B cell (primary cell): ENCODE data around the gene CACHD1. TPM values are rescaled to one million over a fixed set of nuclear protein-coding genes. Genes with fewer than 3 reads are reported as not detected.

Source experiments
- ATAC-seq: fragments of 200-7000 bp; cut with Tn5 transposase; one replicate; pipeline ENCODE4 v1.10.0; 2021; ENCODE audit warnings: low read depth, mild to moderate bottlenecking, moderate number of reproducible peaks, moderate library complexity
- CTCF ChIA-PET: fragments of 350-600 bp; sonication (Branson Sonifier 250); formaldehyde crosslinking; loops from one replicate; lab custom pipeline; 2021; ENCODE audit warnings: antibody characterized with exemption, inconsistent platforms; lab: Charles Lee
- POLR2A ChIA-PET: fragments of 350-600 bp; sonication (Branson Sonifier 250); formaldehyde crosslinking; loops from one replicate; lab custom pipeline; 2021; ENCODE audit warnings: antibody characterized with exemption; lab: Charles Lee
- DNase-seq: peaks from one replicate; pipeline ENCODE4 v3.0.0; 2013
- H2AFZ ChIP-seq: 2 replicates; pipeline ENCODE4 v1.6.1; 2012; ENCODE audit warnings: mild to moderate bottlenecking, low read depth, low read length; ENCODE audit not compliant: insufficient read depth, poor library complexity, severe bottlenecking
- H3K27ac ChIP-seq, 2 donors: 1 replicate in 1 of 2; 2 replicates in 1 of 2; pipeline ENCODE4 v1.5.1; 2012 to 2013; ENCODE audit warnings: low read length in 2 of 2, mild to moderate bottlenecking in 2 of 2, moderate library complexity in 1 of 2
- H3K27me3 ChIP-seq, 4 experiments: fragments of 200-600 bp in 1 of 4; sonication (generic) in 1 of 4; replicated peaks in 1 of 4; 1 replicate in 2 of 4; 2 replicates in 2 of 4; pipeline versions ENCODE4 v1.6.1 to v1.7.0; 2013 to 2016; ENCODE audit warnings: low read length in 3 of 4, mild to moderate bottlenecking in 2 of 4, mixed read lengths in 1 of 4, moderate library complexity in 1 of 4; ENCODE audit not compliant: insufficient read depth in 4 of 4, control insufficient read depth in 3 of 4; ENCODE audit errors: control extremely low read depth in 1 of 4
- H3K36me3 ChIP-seq, 2 experiments: replicated peaks in 1 of 2; 1 replicate in 1 of 2; 2 replicates in 1 of 2; pipeline versions ENCODE4 v1.6.1 to v1.7.1; 2013; ENCODE audit warnings: low read length in 1 of 2; ENCODE audit not compliant: insufficient read depth in 2 of 2, control insufficient read depth in 1 of 2; ENCODE audit errors: control extremely low read depth in 1 of 2, extremely low read depth in 1 of 2
- H3K4me1 ChIP-seq, 2 donors: fragments of 200-600 bp in 1 of 2; sonication (generic) in 1 of 2; 1 replicate in 1 of 2; 2 replicates in 1 of 2; pipeline versions ENCODE4 v1.5.1 to v1.6.1; 2013 to 2017; ENCODE audit warnings: low read length in 2 of 2; ENCODE audit not compliant: control insufficient read depth in 2 of 2, insufficient read depth in 2 of 2
- H3K4me2 ChIP-seq: replicated peaks from 2 replicates; pipeline ENCODE3; 2012; ENCODE audit warnings: mild to moderate bottlenecking, low read depth, low read length; ENCODE audit not compliant: poor library complexity, severe bottlenecking
- H3K4me3 ChIP-seq, 5 experiments: fragments of 200-600 bp in 1 of 5; sonication (generic) in 1 of 5; 1 replicate in 3 of 5; 2 replicates in 2 of 5; pipeline versions ENCODE4 v1.5.1 to v1.7.0; 2011 to 2016; ENCODE audit warnings: low read length in 4 of 5, mild to moderate bottlenecking in 4 of 5, low read depth in 2 of 5, control low read depth in 1 of 5, moderate library complexity in 1 of 5; ENCODE audit not compliant: insufficient read depth in 1 of 5; ENCODE audit errors: control extremely low read depth in 1 of 5, extremely low read depth in 1 of 5
- H3K79me2 ChIP-seq: fragments of 200-600 bp; sonication (generic); one replicate; pipeline ENCODE4 v1.6.0; 2016; ENCODE audit warnings: low read length; ENCODE audit not compliant: control insufficient read depth, insufficient read depth
- H3K9ac ChIP-seq: fragments of 200-600 bp; sonication (generic); 2 replicates; pipeline ENCODE4 v1.6.1; 2017; ENCODE audit warnings: mild to moderate bottlenecking, low read length, moderate library complexity
- H3K9me3 ChIP-seq, 3 donors: one replicate each; pipeline versions ENCODE4 v1.6.1 to v1.7.1; 2013; ENCODE audit warnings: low read length in 2 of 3; ENCODE audit not compliant: control insufficient read depth in 2 of 3, insufficient read depth in 1 of 3; ENCODE audit errors: control extremely low read depth in 1 of 3
- H4K20me1 ChIP-seq: 2 replicates; pipeline ENCODE4 v1.6.0; 2012; ENCODE audit warnings: mild to moderate bottlenecking, low read length; ENCODE audit not compliant: insufficient read depth, control insufficient read depth, poor library complexity, severe bottlenecking
- H3K27ac Mint-ChIP-seq: one replicate; pipeline ENCODE4 v1.8.0; 2021; ENCODE audit warnings: mixed read lengths
- H3K27me3 Mint-ChIP-seq: one replicate; pipeline ENCODE4 v1.8.0; 2021; ENCODE audit warnings: mixed read lengths
- H3K4me1 Mint-ChIP-seq: one replicate; pipeline ENCODE4 v1.8.0; 2021; ENCODE audit warnings: mixed read lengths
- H3K4me3 Mint-ChIP-seq: one replicate; pipeline ENCODE4 v1.8.0; 2021; ENCODE audit warnings: mixed read lengths
- H3K9me3 Mint-ChIP-seq: one replicate; pipeline ENCODE4 v1.8.0; 2022; ENCODE audit warnings: mixed read lengths; ENCODE audit not compliant: insufficient read depth
- CTCF ChIP-seq: fragments of 200-600 bp; IDR thresholded peaks from one replicate; pipeline ENCODE4 v1.8.0; 2022; ENCODE audit warnings: antibody characterized with exemption, mild to moderate bottlenecking
- EZH2 ChIP-seq: IDR thresholded peaks from 2 replicates; pipeline ENCODE4 v1.6.1; 2012; ENCODE audit warnings: borderline replicate concordance, low read depth, mild to moderate bottlenecking, moderate library complexity, low read length; ENCODE audit not compliant: insufficient read depth, poor library complexity, severe bottlenecking
- WGBS: methylation state at CpG from one replicate; pipeline ENCODE4 v1.1.5; 2013; ENCODE audit warnings: missing lambda C conversion rate; ENCODE audit not compliant: insufficient coverage; 5-methylcytosine and 5-hydroxymethylcytosine counted together
- intact Hi-C: fragments of 100-400 bp; cut with micrococcal nuclease; formaldehyde crosslinking; loops from one replicate; pipeline ENCODE4 v1.10.0; 2022
- polyA plus RNA-seq: library from polyadenylated mRNA; depleted of rRNA; stranded (reverse); fragments of >200 nt; gene quantifications from 2 replicates; pipeline ENCODE4 v1.2.3, GENCODE V29; 2012
- total RNA-seq, 2 donors: library from RNA; stranded (reverse); fragments of 120-200 nt in 1 of 2; gene quantifications; 1 replicate in 1 of 2; 2 replicates in 1 of 2; pipeline versions ENCODE4 v1.2.3 to v1.2.4, GENCODE V29; 2013 to 2022

CACHD1 gene
- total and polyA plus RNA-seq, 2 donors (not counting 1 experiment from before 2014, with no cell fraction given): not detected

- H3K4me1 Mint-ChIP-seq: no peaks in the 10 kb centered on the region
- 100% methylated on average over 1 of the region's 4 CpGs for WGBS
- CTCF ChIA-PET: interaction anchor here (0.7 kb wide), 1 partner anchor 908 kb away, joined by 4 read pairs; no protein-coding TSS in a partner anchor
Observed at GRCh38 chr1:64497088-64497883, 27.4 kb downstream of the CACHD1 start.

More at GRCh38 chr1:64497088-64497883, 27.4 kb downstream of the CACHD1 start:
- DNase-seq (no peak), ATAC-seq (no peak)
- no peak overlapping the region for H2AFZ ChIP-seq
- H3K9me3 Mint-ChIP-seq: no peaks in the 10 kb centered on the region
- H4K20me1 ChIP-seq: no peaks in the 10 kb centered on the region
- intact Hi-C loops: no loop called here
- H3K4me2 ChIP-seq: no peak overlapping the region
- no peak overlapping the region for H3K4me3 Mint-ChIP-seq
- H3K27ac Mint-ChIP-seq: no peak overlapping the region
- peaks cover 0 to 6% (median 2%) of the 10 kb centered on the region in 4 experiments for H3K27me3 ChIP-seq
- no peak for TF ChIP-seq CTCF
- no peak for TF ChIP-seq EZH2
- POLR2A ChIA-PET: no interaction called here
- no peak overlapping the region for H3K27ac ChIP-seq
- H3K79me2 ChIP-seq: no peaks in the 10 kb centered on the region
- H3K9me3 ChIP-seq: no peaks in the 10 kb centered on the region
- no peak overlapping the region for H3K4me3 ChIP-seq
- no peak overlapping the region for H3K9ac ChIP-seq
- no peaks in the 10 kb centered on the region for H3K36me3 ChIP-seq
- no peaks in the 10 kb centered on the region for H3K4me1 ChIP-seq
- H3K27me3 Mint-ChIP-seq: peaks cover 25% of the 10 kb centered on the region
